Activated CD8-positive, alpha-beta memory T cell treated with anti-CD3 and anti-CD28 coated beads, Interleukin-2, amount 50 U/mL, for 4 hours (primary cell): ENCODE data around the gene TIMP4.

Source experiments
- DNase-seq: peaks from one replicate; pipeline ENCODE4 v3.0.0-alpha.2; 2020

TIMP4 gene

GRCh38 chr3:12158387-12159226 lies at the start of gene TIMP4:
Gene TIMP4, minus strand, starts transcription at chr3:12158912. Its CDS starts 72 bp downstream, at chr3:12158840.
- no peak for DNase-seq

- DNase-seq: no peak
Measured at GRCh38 chr3:12205171-12205570, 46.5 kb upstream of the TIMP4 start.

GRCh38 chr3:12201813-12202212 lies 43.1 kb upstream of the TIMP4 start:
- no peak for DNase-seq

GRCh38 chr3:12198301-12198700 lies 39.6 kb upstream of the TIMP4 start:
- no peak for DNase-seq

- DNase-seq: no peak
Measured at GRCh38 chr3:12197475-12197874, 38.8 kb upstream of the TIMP4 start.

GRCh38 chr3:12196684-12197083 lies 38.0 kb upstream of the TIMP4 start:
- DNase-seq: no peak

- no peak for DNase-seq
Measured at GRCh38 chr3:12195231-12195630, 36.5 kb upstream of the TIMP4 start.

GRCh38 chr3:12194669-12195161 lies 36.0 kb upstream of the TIMP4 start:
- no peak for DNase-seq

GRCh38 chr3:12194209-12194608 lies 35.5 kb upstream of the TIMP4 start:
- no peak for DNase-seq

- no peak for DNase-seq
Measured at GRCh38 chr3:12193485-12194165, 34.9 kb upstream of the TIMP4 start.

- DNase-seq: no peak
Measured at GRCh38 chr3:12192655-12193484, 34.2 kb upstream of the TIMP4 start.

- no peak for DNase-seq
Measured at GRCh38 chr3:12192173-12192572, 33.5 kb upstream of the TIMP4 start.

- no peak for DNase-seq
Measured at GRCh38 chr3:12191559-12191958, 32.8 kb upstream of the TIMP4 start.

- DNase-seq: no peak
Measured at GRCh38 chr3:12190832-12191231, 32.1 kb upstream of the TIMP4 start.

GRCh38 chr3:12190221-12190807 lies 31.6 kb upstream of the TIMP4 start:
- DNase-seq: no peak

GRCh38 chr3:12188681-12189287 lies 30.1 kb upstream of the TIMP4 start:
- DNase-seq: no peak

- DNase-seq: no peak
Measured at GRCh38 chr3:12188328-12188648, 29.6 kb upstream of the TIMP4 start.

- no peak for DNase-seq
Measured at GRCh38 chr3:12187448-12188327, 29.0 kb upstream of the TIMP4 start.

GRCh38 chr3:12186515-12187286 lies 28.0 kb upstream of the TIMP4 start:
- no peak for DNase-seq

- DNase-seq: no peak
Measured at GRCh38 chr3:12186046-12186445, 27.3 kb upstream of the TIMP4 start.
